SK-N-SH treated with all-trans-retinoic acid at 6 μM for 48 hours (cell line): Measurements from ENCODE around the gene CDK15.

Source experiments
- BACH2 ChIP-seq: fragments of 250-450 bp; sonication (Bioruptor Pico); IDR thresholded peaks from 2 replicates; pipeline ENCODE4 v1.9.0; 2021; ENCODE audit warnings: mild to moderate bottlenecking, borderline replicate concordance
- ISL1 ChIP-seq: fragments of 250-450 bp; sonication (Bioruptor Pico); IDR thresholded peaks from 2 replicates; pipeline ENCODE4 v2.1.2; 2022; ENCODE audit warnings: mild to moderate bottlenecking, moderate library complexity
- PATZ1 ChIP-seq: fragments of 250-450 bp; sonication (Bioruptor Pico); IDR thresholded peaks from 2 replicates; pipeline ENCODE4 v1.8.0; 2020; ENCODE audit warnings: mild to moderate bottlenecking, moderate library complexity, borderline replicate concordance
- POU6F1 ChIP-seq: fragments of 250-450 bp; sonication (Bioruptor Pico); IDR thresholded peaks from 2 replicates; pipeline ENCODE4 v1.8.0; 2021; ENCODE audit warnings: low read depth, mild to moderate bottlenecking, moderate library complexity, borderline replicate concordance
- PPARA ChIP-seq: fragments of 250-450 bp; sonication (Bioruptor Pico); IDR thresholded peaks from 2 replicates; pipeline ENCODE4 v1.5.0; 2020; ENCODE audit warnings: mild to moderate bottlenecking, borderline replicate concordance
- SNAI2 ChIP-seq: fragments of 250-450 bp; sonication (Bioruptor Pico); IDR thresholded peaks from 2 replicates; pipeline ENCODE4 v1.5.0; 2020; ENCODE audit warnings: mild to moderate bottlenecking, moderate library complexity
- TCF4 ChIP-seq: fragments of 250-450 bp; sonication (Bioruptor Pico); IDR thresholded peaks from 2 replicates; pipeline ENCODE4 v1.8.0; 2021; ENCODE audit warnings: mild to moderate bottlenecking, moderate library complexity, borderline replicate concordance
- TSHZ2 ChIP-seq: fragments of 250-450 bp; sonication (Bioruptor Pico); IDR thresholded peaks from 2 replicates; pipeline ENCODE4 v1.5.0; 2020; ENCODE audit warnings: mild to moderate bottlenecking, moderate library complexity
- ZFP3 ChIP-seq: fragments of 250-450 bp; sonication (Bioruptor Pico); IDR thresholded peaks from 2 replicates; pipeline ENCODE4 v1.5.0; 2020; ENCODE audit warnings: mild to moderate bottlenecking, moderate library complexity
- ZNF565 ChIP-seq: fragments of 450-650 bp; formaldehyde crosslinking; conservative IDR thresholded peaks from 2 replicates; pipeline ENCODE4 v1.5.0; 2020; ENCODE audit warnings: low read depth, mild to moderate bottlenecking, moderate library complexity

DNA sequence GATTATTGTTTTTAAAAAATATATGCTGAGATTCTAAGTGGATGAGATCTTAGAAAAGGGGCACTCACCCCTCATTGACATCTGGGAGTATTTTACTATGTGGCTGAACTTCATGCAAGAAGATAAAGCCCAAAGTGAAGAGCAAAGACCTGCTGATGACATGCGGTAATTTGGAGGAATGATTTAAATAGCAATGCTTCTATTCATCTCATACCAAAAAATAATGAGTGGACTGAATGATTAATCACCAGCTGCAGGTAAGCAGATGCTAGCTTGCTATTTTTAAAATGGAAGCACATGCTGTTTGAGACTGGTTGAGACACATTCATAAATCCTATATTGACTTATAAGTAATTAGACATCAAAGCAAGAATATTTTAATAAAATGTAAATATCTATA, 12.7 kb upstream of the CDK15 start:
- TF ChIP-seq ZFP3 (CRISPR knock-in tag) (no peak), ISL1 (CRISPR knock-in tag) (no peak), TCF4 (no peak), ZNF565 (CRISPR knock-in tag) (no peak), PPARA (no peak), BACH2 (no peak), POU6F1 (CRISPR knock-in tag) (no peak), SNAI2 (no peak), PATZ1 (no peak), TSHZ2 (CRISPR knock-in tag) (no peak)
